ENCODE data around the gene IFNGR2.

IFNGR2 gene

DNA sequence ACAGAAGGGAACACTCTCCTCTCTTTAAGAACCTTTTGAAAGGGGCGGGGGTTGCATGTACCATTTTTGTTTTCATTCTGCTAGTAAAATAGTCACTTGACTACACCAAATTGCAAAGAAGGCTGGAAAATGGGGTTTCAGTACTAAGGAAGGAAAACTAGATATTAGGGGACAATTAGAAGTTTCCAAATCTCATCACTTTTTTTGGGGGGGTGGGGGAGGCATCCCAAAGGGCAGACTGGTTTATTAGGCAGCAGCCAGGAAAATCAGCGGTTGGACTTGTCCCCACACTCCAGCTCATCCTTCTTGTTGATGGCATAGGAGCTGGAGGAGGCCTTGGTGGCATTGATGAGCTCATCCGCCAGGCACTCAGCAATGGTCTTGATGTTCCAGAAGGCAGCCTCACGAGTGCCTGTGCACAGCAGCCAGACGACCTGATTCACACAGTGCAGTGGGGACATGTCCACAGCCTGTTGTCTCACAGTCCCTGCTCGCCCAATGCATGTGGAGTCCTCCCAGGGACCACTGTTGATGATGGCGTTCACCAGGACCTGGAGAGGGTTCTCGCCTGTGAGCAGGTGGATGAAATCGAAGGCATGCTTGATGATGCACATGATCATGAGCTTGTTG is 78.2 kb downstream of the IFNGR2 start:
- no peak for DNase-seq (ENCODE audit: low read depth in 3 of 3)
